Endothelial cell (in vitro differentiated cells): ENCODE results near the gene CUTA. TPM values are rescaled to one million over a fixed set of nuclear protein-coding genes. Genes with fewer than 3 reads are reported as not detected.

ENCODE experiments used
- DNase-seq: peaks from one replicate; pipeline ENCODE4 v3.0.0; 2021; ENCODE audit warnings: low spot score
- H3K27ac Mint-ChIP-seq: one replicate; pipeline ENCODE4 v1.8.0; 2021; ENCODE audit warnings: mixed read lengths, inconsistent platforms; ENCODE audit not compliant: unreplicated experiment
- H3K27me3 Mint-ChIP-seq: one replicate; pipeline ENCODE4 v1.8.0; 2021; ENCODE audit warnings: mild to moderate bottlenecking, moderate library complexity, mixed read lengths, inconsistent platforms; ENCODE audit not compliant: unreplicated experiment
- H3K36me3 Mint-ChIP-seq: one replicate; pipeline ENCODE4 v1.8.0; 2021; ENCODE audit warnings: mild to moderate bottlenecking, low read depth, mixed read lengths, inconsistent platforms; ENCODE audit not compliant: unreplicated experiment
- H3K4me1 Mint-ChIP-seq: one replicate; pipeline ENCODE4 v1.8.0; 2021; ENCODE audit warnings: mild to moderate bottlenecking, mixed read lengths, inconsistent platforms; ENCODE audit not compliant: unreplicated experiment
- H3K4me3 Mint-ChIP-seq: one replicate; pipeline ENCODE4 v1.8.0; 2021; ENCODE audit warnings: mild to moderate bottlenecking, mixed read lengths, inconsistent platforms; ENCODE audit not compliant: unreplicated experiment
- H3K9me3 Mint-ChIP-seq: one replicate; pipeline ENCODE4 v1.8.0; 2021; ENCODE audit warnings: mixed read lengths, inconsistent platforms; ENCODE audit not compliant: unreplicated experiment
- CTCF ChIP-seq: fragments of 200-600 bp; sonication (generic); IDR thresholded peaks from one replicate; pipeline ENCODE4 v1.5.0; 2021; ENCODE audit warnings: antibody characterized with exemption; ENCODE audit not compliant: unreplicated experiment
- total RNA-seq: library from RNA; stranded (reverse); fragmentation: NEBNext Ultra II Directional; extraction: Animal tissue kit (Norgen Biotek cat#: 25700); gene quantifications from one replicate; pipeline ENCODE4 v1.2.1, GENCODE V29; 2021; ENCODE audit not compliant: unreplicated experiment

Gene CUTA
- total RNA-seq, 1 donor from 2014 or later: 163 TPM

GRCh38 chr6:33415831-33416230 lies 2.1 kb downstream of the CUTA start:
- TF ChIP-seq CTCF: no peak
- Mint-ChIP-seq H3K36me3 (peaks cover 44% of the 10 kb centered on the region), H3K4me3 (peak overlapping the region; percentile 74), H3K27me3 (peaks cover 27% of the 10 kb centered on the region), H3K27ac (no peak overlapping the region), H3K9me3 (no peaks in the 10 kb centered on the region), H3K4me1 (peaks cover 56% of the 10 kb centered on the region)
- no peak for DNase-seq

GRCh38 chr6:33414592-33415271 lies 3.2 kb downstream of the CUTA start:
- peaks cover 56% of the 10 kb centered on the region for H3K4me1 Mint-ChIP-seq
- DNase-seq: peak; percentile 43
- H3K36me3 Mint-ChIP-seq: peaks cover 44% of the 10 kb centered on the region

GRCh38 chr6:33413241-33414120 lies 4.4 kb downstream of the CUTA start:
- H3K9me3 Mint-ChIP-seq: no peaks in the 10 kb centered on the region
- peaks cover 43% of the 10 kb centered on the region for H3K36me3 Mint-ChIP-seq
- H3K4me3 Mint-ChIP-seq: peak overlapping the region; percentile 82
- no peak for TF ChIP-seq CTCF
- peaks cover 51% of the 10 kb centered on the region for H3K4me1 Mint-ChIP-seq
- peak overlapping the region; percentile 72 for H3K27ac Mint-ChIP-seq
- DNase-seq: no peak
- H3K27me3 Mint-ChIP-seq: peaks cover 33% of the 10 kb centered on the region

More at GRCh38 chr6:33414592-33415271, 3.2 kb downstream of the CUTA start:
- no peak overlapping the region for H3K27ac Mint-ChIP-seq
- H3K4me3 Mint-ChIP-seq: peak overlapping the region; percentile 25
- peaks cover 31% of the 10 kb centered on the region for H3K27me3 Mint-ChIP-seq
- no peaks in the 10 kb centered on the region for H3K9me3 Mint-ChIP-seq
- TF ChIP-seq CTCF: peak; percentile 23

- Mint-ChIP-seq H3K27me3 (peaks cover 30% of the 10 kb centered on the region), H3K4me3 (peak overlapping the region; percentile 82), H3K4me1 (peaks cover 44% of the 10 kb centered on the region), H3K9me3 (no peaks in the 10 kb centered on the region), H3K36me3 (peaks cover 43% of the 10 kb centered on the region), H3K27ac (no peak overlapping the region)
- no peak for DNase-seq
- no peak for TF ChIP-seq CTCF
These were observed 5.5 kb downstream of the CUTA start for GRCh38 chr6:33412140-33413009.
